ENCODE measurements around the gene CDH5.
A peak's percentile ranks its signal among the peaks of the same experiment; 100 is the strongest.

DNA sequence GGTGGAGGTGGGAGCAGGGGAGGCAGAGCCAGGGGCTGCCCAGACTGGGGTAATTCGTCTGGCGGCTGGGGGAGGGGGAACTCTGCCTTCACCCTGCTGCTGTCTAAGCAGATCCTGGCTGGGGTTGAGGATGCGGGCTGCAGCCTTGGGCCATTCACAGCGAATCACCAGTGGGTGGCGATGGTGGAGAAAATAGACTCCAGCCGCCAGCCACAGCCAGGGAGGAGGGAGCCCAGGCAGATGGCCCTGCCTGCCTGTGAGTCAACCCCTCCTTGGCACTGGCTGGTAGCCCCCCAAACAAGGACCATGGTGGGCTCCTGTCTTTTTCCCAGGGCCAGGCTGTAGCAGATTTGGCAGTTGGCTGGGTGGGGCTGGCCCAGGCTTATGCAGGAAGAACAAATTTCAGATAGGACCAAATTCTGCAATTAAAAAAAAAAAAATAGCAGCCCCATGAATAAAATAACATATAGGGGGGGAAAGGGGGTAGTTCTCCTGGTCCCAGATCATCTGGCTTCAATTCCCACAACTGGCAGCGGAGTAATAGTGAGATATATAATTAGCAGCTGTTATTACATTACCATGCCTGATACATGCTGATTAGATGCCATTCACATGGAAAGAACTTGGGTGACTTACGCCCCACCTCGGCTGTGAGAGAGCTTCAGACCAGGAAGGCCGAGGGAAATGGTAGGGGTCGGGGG lies 41.5 kb upstream of the CDH5 start:
- TF ChIP-seq RFX5 (IDR thresholded peaks at IDR 0.05; ENCODE audit: low read depth, low read length), result no peak
- TF ChIP-seq, protein P1, sequence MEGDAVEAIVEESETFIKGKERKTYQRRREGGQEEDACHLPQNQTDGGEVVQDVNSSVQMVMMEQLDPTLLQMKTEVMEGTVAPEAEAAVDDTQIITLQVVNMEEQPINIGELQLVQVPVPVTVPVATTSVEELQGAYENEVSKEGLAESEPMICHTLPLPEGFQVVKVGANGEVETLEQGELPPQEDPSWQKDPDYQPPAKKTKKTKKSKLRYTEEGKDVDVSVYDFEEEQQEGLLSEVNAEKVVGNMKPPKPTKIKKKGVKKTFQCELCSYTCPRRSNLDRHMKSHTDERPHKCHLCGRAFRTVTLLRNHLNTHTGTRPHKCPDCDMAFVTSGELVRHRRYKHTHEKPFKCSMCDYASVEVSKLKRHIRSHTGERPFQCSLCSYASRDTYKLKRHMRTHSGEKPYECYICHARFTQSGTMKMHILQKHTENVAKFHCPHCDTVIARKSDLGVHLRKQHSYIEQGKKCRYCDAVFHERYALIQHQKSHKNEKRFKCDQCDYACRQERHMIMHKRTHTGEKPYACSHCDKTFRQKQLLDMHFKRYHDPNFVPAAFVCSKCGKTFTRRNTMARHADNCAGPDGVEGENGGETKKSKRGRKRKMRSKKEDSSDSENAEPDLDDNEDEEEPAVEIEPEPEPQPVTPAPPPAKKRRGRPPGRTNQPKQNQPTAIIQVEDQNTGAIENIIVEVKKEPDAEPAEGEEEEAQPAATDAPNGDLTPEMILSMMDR (conservative IDR thresholded peaks at IDR 0.05; ENCODE audit: low read depth, low read length), result 0 out of 2 replicates have a peak, but pooled peaks have one; percentile 12
- no peak for TF ChIP-seq POLR2A (IDR thresholded peaks at IDR 0.05; ENCODE audit: low read depth, low read length)
- no peak for TF ChIP-seq MXI1 (IDR thresholded peaks at IDR 0.05; ENCODE audit: borderline replicate concordance, low read depth, low read length)
- TF ChIP-seq RAD21 (IDR thresholded peaks at IDR 0.05; ENCODE audit: low read length), result no peak
- TF ChIP-seq MAZ (IDR thresholded peaks at IDR 0.05; ENCODE audit: borderline replicate concordance, low read depth, low read length), result no peak
- TF ChIP-seq SMC3 (IDR thresholded peaks at IDR 0.05; ENCODE audit: low read depth, low read length), result no peak
- no peak for TF ChIP-seq CHD1 (IDR thresholded peaks at IDR 0.05; ENCODE audit: low read depth, low read length)
- TF ChIP-seq, protein P2, sequence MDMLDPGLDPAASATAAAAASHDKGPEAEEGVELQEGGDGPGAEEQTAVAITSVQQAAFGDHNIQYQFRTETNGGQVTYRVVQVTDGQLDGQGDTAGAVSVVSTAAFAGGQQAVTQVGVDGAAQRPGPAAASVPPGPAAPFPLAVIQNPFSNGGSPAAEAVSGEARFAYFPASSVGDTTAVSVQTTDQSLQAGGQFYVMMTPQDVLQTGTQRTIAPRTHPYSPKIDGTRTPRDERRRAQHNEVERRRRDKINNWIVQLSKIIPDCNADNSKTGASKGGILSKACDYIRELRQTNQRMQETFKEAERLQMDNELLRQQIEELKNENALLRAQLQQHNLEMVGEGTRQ (IDR thresholded peaks at IDR 0.05; ENCODE audit: low read depth, low read length), result no peak
- no peak for TF ChIP-seq FOS (IDR thresholded peaks at IDR 0.05; ENCODE audit: low read depth, low read length)
- no peak for TF ChIP-seq RCOR1 (IDR thresholded peaks at IDR 0.05; ENCODE audit: insufficient replicate concordance, low read length)
- TF ChIP-seq CEBPB (IDR thresholded peaks at IDR 0.05; ENCODE audit: low read depth, low read length), result no peak
- TF ChIP-seq, protein P3, sequence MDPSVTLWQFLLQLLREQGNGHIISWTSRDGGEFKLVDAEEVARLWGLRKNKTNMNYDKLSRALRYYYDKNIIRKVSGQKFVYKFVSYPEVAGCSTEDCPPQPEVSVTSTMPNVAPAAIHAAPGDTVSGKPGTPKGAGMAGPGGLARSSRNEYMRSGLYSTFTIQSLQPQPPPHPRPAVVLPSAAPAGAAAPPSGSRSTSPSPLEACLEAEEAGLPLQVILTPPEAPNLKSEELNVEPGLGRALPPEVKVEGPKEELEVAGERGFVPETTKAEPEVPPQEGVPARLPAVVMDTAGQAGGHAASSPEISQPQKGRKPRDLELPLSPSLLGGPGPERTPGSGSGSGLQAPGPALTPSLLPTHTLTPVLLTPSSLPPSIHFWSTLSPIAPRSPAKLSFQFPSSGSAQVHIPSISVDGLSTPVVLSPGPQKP (IDR thresholded peaks at IDR 0.05; ENCODE audit: borderline replicate concordance, low read depth, low read length), result no peak

All from IMR-90 (cell line).